Tibial artery (tissue), 4 donors: Measurements from ENCODE around the gene BMF.

ENCODE experiments used
- DNase-seq, 2 donors: peaks; one replicate each; pipeline ENCODE4 v3.0.0-alpha.2; 2019
- H3K27ac ChIP-seq, 2 donors: fragments of 200-600 bp; sonication (generic) in 1 of 2; 1 replicate in 1 of 2; 2 replicates in 1 of 2; pipeline ENCODE4 v1.5.1; 2018 to 2019; ENCODE audit warnings: mild to moderate bottlenecking in 1 of 2
- H3K27me3 ChIP-seq, 2 donors: fragments of 200-600 bp; sonication (generic) in 1 of 2; one replicate each; pipeline versions ENCODE4 v1.5.1 to v1.6.0; 2016 to 2019
- H3K36me3 ChIP-seq, 3 donors: fragments of 200-600 bp; sonication (generic) in 2 of 3; one replicate each; pipeline ENCODE4 v1.5.1; 2016 to 2019; ENCODE audit warnings: mild to moderate bottlenecking in 2 of 3
- H3K4me1 ChIP-seq, 4 donors: fragments of 200-600 bp; sonication (generic) in 2 of 4; 1 replicate in 3 of 4; 2 replicates in 1 of 4; pipeline ENCODE4 v1.5.1; 2016 to 2019
- H3K4me3 ChIP-seq, 2 donors: fragments of 200-600 bp; sonication (generic) in 1 of 2; 1 replicate in 1 of 2; 2 replicates in 1 of 2; pipeline ENCODE4 v1.5.1; 2018 to 2019; ENCODE audit warnings: mild to moderate bottlenecking in 2 of 2
- H3K9me3 ChIP-seq, 3 donors: fragments of 200-600 bp; sonication (generic) in 1 of 3; one replicate each; pipeline ENCODE4 v1.5.1; 2016 to 2019
- CTCF ChIP-seq, 2 experiments: fragments of 200-600 bp in 1 of 2; fragments of 450-650 bp in 1 of 2; IDR thresholded peaks; one replicate each; pipeline ENCODE4 v1.5.1; 2017 to 2019; ENCODE audit warnings: antibody characterized with exemption in 2 of 2, mild to moderate bottlenecking in 1 of 2, moderate library complexity in 1 of 2
- intact Hi-C: fragments of 100-400 bp; cut with DNase I; formaldehyde crosslinking; loops from one replicate; pipeline ENCODE4 v1.15.0; 2023; ENCODE audit warnings: low total_unique reads

Gene BMF

GRCh38 chr15:40105517-40106202 is 3.0 kb downstream of the BMF start:
- no peak for TF ChIP-seq CTCF (IDR thresholded peaks at IDR 0.05)
- no peaks in the 10 kb centered on the region for H3K9me3 ChIP-seq
- no peaks in the 10 kb centered on the region for H3K36me3 ChIP-seq
- peak overlapping the region; percentile 88 to 90 for H3K27ac ChIP-seq
- H3K4me1 ChIP-seq = peaks cover 12 to 83% (median 67%) of the 10 kb centered on the region in 4 donors
- no peak overlapping the region for H3K4me3 ChIP-seq
- intact Hi-C loops = loop anchor here (2.0 to 10.0 kb wide), 3 partner anchors 37 to 1149 kb away; no protein-coding TSS in a partner anchor
- H3K27me3 ChIP-seq = no peaks in the 10 kb centered on the region
- peak in 1 of 2 donors; percentile 62 for DNase-seq

- Histone ChIP-seq H3K27me3 (no peaks in the 10 kb centered on the region), H3K9me3 (no peaks in the 10 kb centered on the region), H3K4me1 (peaks cover 12 to 90% (median 74%) of the 10 kb centered on the region in 4 donors), H3K27ac (peak overlapping the region; percentile 88 to 90), H3K4me3 (no peak overlapping the region), H3K36me3 (no peaks in the 10 kb centered on the region)
- peak; percentile 94 to 96 for TF ChIP-seq CTCF (IDR thresholded peaks at IDR 0.05)
- peak; percentile 89 to 96 for DNase-seq
- intact Hi-C loops = loop anchor here (2.0 to 10.0 kb wide), 3 partner anchors 36 to 1150 kb away; no protein-coding TSS in a partner anchor
These were observed 3.7 kb downstream of the BMF start for GRCh38 chr15:40104865-40105516.

- intact Hi-C loops = loop anchor here (2.0 to 10.0 kb wide), 3 partner anchors 36 to 1150 kb away; no protein-coding TSS in a partner anchor
- peaks cover 12 to 91% (median 77%) of the 10 kb centered on the region in 4 donors for H3K4me1 ChIP-seq
- TF ChIP-seq CTCF (IDR thresholded peaks at IDR 0.05) = no peak
- no peak for DNase-seq
- peak overlapping the region in 1 of 2 donors; percentile 2 for H3K4me3 ChIP-seq
- peak overlapping the region; percentile 88 to 90 for H3K27ac ChIP-seq
- H3K9me3 ChIP-seq = no peaks in the 10 kb centered on the region
- no peaks in the 10 kb centered on the region for H3K27me3 ChIP-seq
- no peaks in the 10 kb centered on the region for H3K36me3 ChIP-seq
These were observed 4.3 kb downstream of the BMF start for GRCh38 chr15:40104296-40104864.

- Histone ChIP-seq H3K9me3 (no peaks in the 10 kb centered on the region), H3K36me3 (no peaks in the 10 kb centered on the region), H3K4me1 (peaks cover 12 to 93% (median 79%) of the 10 kb centered on the region in 4 donors), H3K27ac (peak overlapping the region; percentile 88 to 90), H3K4me3 (peak overlapping the region; percentile 2 to 12), H3K27me3 (no peaks in the 10 kb centered on the region)
- intact Hi-C loops = loop anchor here (2.0 to 10.0 kb wide), 3 partner anchors 35 to 1151 kb away; no protein-coding TSS in a partner anchor
- TF ChIP-seq CTCF (IDR thresholded peaks at IDR 0.05) = no peak
- no peak for DNase-seq
These were observed 4.8 kb downstream of the BMF start for GRCh38 chr15:40103864-40104271.

GRCh38 chr15:40102897-40103858 is 5.5 kb downstream of the BMF start:
- Histone ChIP-seq H3K27me3 (no peaks in the 10 kb centered on the region), H3K36me3 (no peaks in the 10 kb centered on the region), H3K4me1 (peaks cover 12 to 98% (median 85%) of the 10 kb centered on the region in 4 donors), H3K9me3 (no peaks in the 10 kb centered on the region), H3K27ac (peak overlapping the region; percentile 88 to 90), H3K4me3 (peak overlapping the region; percentile 2 to 12)
- intact Hi-C loops = loop anchor here (10.0 kb wide), 2 partner anchors 58 to 1152 kb away; no protein-coding TSS in a partner anchor
- peak; percentile 87 to 95 for DNase-seq
- no peak for TF ChIP-seq CTCF (IDR thresholded peaks at IDR 0.05)
